Endometrial microvascular endothelial cells (primary cell): ENCODE measurements around the gene KLHL25. TPM values are rescaled to one million over a fixed set of nuclear protein-coding genes. Genes with fewer than 3 reads are reported as not detected.

Experiments used
- in situ Hi-C: cut with HindIII; loops from 2 replicates; pipeline ENCODE4 v1.10.0; 2017; ENCODE audit warnings: low sequenced_read_pairs, low pct_unique_long_range_greater_than_20kb; ENCODE audit errors: inconsistent ontology term
- total RNA-seq: library from RNA; depleted of rRNA; stranded (reverse); fragments of >200 nt; gene quantifications from one replicate; pipeline ENCODE4 v1.2.3, GENCODE V29; 2015; ENCODE audit errors: inconsistent ontology term

KLHL25 gene
- total RNA-seq, 1 donor from 2014 or later, result 5.2 TPM

DNA sequence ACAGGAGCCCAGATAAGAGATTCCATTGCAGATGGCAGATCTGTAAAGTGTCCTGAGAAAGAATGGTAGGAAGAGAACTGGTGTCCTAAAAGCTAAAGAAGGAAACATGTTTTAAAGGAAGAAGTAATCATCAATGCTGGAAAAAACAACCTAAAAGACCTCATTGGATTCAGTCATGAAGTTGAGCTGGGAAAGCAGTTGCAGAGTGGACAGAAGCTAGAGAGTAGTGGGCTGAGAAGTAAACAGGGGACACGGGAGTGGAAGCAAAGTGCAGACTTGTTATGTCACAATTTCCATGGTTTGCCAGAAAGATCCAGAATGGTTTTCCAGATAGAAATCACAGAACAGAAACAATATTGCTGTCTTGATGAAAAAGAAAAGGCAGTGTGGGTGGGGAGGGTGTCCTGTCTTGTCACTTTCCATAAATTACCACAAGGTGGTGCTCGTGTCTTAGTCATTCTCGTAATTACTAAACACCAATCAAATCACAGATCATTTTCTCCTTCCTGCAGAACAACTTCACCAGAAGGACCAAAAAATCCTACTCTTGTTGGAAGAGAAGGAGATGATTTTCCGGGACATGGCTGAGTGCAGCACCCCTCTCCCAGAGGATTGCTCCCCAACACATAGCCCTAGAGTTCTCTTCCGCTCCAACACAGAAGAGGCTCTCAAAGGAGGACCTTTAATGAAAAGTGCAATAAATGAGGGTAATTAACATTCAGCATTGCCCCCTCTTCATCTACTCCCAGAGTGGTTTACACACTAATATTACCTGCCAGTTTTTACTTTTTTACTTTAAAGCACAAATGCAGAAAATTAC lies 64.5 kb downstream of the KLHL25 start:
- in situ Hi-C loops, result no loop called here

DNA sequence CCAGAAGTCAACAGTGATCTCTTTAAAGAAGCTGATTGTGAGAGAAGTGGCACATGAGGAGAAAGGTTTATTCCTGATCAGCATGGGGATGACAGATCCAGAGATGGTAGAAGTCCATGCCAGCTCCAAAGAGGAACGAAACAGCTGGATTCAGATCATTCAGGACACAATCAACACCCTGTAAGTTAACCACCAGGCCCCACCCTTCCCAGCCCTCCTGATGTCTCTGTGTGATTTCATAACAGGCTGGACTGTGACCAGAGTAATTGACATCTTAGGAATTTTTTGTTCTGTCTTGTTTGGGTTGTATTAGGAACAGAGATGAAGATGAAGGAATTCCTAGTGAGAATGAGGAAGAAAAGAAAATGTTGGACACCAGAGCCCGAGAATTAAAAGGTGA lies 67.7 kb downstream of the KLHL25 start:
- in situ Hi-C loops, result no loop called here

DNA sequence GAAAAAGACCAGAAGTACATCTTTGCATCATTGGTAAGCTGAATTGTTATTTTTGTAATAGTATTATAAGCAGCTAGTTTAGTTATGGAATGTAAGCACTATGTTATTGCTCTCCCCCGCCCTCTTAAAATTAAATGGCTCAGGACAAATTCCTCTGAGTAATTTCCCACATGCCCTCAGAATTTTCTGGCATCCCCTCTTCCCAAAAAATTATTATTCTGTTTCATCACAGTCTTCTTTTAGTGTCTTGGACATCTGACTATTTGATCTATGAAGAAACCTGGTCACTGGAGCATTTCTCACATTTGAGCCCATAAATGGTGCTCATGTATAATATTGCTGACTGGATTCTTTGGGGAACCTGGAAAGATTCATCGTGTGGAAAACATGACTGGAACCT lies 68.3 kb downstream of the KLHL25 start:
- in situ Hi-C loops, result no loop called here

DNA sequence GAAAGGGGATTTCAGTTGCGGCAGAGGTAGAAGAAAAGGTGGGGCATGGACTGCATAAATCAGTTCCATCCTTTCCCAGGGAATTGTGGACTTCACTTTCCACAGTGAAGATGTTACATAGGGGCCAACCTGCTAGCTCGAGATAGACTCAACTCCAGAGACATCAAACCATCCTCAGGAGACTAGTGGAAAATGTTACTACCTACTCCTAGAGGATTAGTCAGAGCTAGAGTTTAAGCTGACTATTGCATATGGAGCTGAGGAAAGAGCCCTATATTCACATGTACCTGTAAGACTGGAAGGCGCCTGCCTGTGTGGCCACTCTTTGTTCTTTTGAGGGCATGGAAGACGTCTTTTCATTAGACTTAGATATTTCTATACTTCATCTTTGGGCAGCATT lies 69.2 kb downstream of the KLHL25 start:
- in situ Hi-C loops, result no loop called here

DNA sequence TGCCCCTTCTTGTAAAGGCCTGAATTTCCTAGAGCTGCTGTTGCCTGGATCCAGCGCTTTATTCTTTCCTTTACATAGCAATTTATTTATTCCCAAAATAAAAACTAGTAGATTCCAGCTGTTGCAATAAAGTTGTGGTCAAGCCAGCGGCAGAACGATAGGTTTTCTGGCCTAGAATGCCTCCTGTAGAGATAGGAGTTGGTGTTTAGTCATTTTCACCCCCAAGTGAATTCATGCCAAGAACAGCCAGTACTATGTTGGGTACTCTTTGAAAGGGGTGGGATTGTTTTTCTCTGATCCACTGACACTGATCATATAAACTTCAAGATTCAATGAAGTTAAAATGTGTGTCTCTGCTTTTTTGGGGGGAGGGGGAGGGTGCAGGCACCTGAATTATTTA lies 69.7 kb downstream of the KLHL25 start:
- in situ Hi-C loops, result no loop called here

DNA sequence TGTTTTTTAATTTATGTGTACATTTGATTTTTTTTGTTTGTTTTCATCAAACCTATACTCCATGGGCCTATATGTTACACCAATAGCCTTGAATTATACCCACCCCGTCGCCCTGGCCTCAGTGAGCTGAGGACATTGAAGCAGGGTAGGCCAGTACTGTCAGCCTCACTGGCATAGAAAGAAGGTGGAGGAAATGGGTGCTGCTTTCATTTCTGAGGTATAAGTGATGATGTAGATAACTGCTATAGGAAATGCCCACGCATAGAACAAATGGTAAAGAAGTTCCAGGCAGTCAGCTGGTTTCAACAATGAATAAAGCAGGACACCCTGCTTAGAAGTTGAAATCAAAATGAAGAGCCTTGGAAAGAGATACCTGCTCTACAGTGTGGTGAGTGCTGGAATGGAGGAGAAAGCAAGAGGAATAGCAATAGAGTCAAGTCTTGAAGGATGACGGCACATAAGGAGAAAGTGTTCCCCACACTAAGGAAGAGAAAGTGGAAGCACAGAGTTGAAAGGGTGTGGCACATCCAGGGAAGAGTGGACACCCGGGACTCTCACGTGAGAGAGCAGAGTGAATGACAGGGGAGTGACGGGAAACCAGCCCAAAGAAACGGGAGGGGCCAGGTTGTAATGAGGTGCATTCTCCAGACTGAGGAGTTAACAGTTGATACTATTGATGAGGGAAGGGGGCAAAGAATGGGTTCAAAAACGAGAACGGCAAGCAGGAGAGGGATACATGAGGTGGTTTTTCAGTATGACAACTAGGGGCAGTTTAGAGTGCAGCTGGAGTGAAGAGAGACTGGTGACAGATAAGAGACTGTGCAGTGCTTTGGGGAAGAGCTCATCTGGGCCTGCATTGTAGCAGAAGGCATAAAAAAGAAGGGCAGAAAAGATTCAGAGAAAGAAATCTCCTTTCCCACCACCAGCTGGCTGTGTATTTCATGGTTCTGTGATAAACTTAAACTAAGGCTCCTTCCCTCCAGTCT lies 70.5 kb downstream of the KLHL25 start:
- in situ Hi-C loops, result no loop called here

DNA sequence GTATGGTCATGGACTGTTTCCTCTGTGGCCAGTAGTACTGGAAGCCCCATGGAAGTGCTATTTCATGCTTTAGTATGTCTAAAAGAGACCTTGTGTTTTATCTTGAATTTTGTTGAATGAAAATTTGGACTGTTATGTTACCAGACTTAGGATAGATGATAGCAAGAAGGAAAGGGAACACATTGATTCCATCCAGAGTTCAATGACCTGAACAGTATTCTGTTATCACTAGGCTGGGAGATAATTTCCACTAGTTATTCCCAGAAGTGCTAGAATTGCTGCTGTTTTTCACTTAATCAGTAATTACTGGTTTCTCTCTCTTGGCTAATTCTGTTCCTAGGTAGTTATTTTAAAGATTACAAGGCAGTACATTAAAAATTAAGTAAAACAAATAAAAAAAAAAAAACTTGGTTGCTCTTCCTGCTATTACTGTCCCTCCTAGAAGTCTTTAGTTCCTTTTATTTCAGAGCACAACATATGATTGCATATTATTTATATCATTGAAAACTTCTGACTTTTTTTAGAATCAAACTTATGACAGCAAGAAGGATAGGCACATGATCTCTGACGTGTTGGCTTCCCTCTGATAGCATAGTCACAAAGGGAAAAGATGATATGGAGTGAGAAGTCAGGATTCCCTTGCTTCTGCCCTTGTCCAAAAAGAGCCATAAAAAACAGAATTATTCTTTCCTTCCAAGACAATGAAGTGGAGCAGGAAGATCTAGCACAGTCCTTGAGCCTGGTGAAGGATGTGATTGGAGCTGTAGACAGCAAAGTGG lies 72.2 kb downstream of the KLHL25 start:
- in situ Hi-C loops, result no loop called here

DNA sequence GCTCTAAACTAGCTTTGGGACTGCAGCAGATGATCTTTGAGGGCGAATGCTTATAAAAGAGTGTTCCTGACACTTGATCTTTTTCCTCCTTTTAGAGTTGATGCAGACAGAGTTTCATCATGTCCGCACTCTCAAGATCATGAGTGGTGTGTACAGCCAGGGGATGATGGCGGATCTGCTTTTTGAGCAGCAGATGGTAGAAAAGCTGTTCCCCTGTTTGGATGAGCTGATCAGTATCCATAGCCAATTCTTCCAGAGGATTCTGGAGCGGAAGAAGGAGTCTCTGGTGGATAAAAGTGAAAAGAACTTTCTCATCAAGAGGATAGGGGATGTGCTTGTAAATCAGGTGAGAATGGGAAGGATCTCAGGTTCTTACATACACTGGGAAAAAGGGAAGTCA lies 75.7 kb downstream of the KLHL25 start:
- in situ Hi-C loops, result no loop called here

DNA sequence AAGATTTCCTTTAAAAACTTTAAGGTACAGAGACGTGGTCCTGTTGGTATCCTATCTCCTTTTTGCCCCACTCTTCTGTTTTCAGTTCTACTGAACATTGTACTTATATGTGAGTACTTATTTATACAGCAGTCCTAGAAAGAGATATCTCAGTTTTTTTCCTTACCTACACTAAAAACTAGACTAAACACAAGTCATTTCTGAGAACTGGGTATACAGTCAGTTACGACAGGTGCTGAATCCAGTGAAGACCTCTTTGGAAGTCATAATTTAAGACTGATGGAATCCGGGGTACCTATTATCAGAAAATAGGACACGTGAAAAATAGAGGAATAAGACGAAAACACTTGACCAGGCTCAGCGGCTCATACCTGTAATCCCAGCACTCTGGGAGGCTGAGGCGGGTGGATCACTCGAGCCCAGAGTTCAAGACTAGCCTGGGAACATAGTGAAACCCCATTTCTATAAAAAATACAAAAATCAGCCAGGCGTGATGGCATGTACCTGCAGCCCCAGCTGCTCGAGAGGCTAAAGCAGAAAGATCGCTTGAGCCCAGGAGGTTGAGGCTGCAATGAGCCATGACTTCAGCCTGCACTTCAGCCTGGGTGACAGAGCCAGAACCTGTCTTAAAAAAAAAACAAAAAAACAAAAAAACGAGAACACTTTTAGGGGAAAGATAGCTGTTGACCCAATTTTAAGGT lies 76.3 kb downstream of the KLHL25 start:
- in situ Hi-C loops, result no loop called here

DNA sequence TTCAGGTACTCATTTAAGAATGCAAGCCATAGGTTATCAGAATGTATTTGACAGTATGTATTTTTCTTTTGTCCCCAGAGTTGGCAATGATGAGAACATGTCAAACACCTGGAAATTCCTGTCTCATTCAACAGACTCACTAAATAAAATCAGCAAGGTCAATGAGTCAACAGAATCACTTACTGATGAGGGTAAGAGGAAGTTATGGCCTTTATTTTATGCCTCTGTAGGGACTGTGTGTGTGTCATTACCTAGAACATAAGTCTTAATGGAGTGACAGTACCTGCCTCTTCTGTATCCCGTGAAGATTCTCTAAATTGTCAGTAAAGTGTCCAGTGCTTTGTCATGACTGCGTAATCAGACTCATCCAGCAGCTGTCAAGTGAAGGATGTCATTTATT lies 77.5 kb downstream of the KLHL25 start:
- in situ Hi-C loops, result no loop called here

DNA sequence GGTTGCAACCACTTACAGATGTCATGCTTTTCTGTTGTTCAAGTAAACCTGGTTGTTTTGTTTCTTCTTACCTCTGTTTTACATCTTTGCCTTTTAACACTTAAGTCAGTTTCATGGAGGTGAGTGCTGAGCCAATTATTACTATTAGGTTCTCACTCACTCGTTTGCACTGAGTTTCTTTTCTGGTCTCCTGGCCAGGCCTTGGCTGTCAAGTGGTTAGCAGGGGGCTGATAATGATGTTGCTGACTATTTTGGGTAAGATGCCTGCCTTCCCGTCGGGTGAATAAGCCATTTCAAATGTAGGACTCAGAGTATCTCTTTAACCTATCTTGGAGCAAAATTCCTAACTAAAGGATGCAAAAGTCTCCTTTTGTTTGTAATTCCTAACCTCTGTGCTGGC lies 78.5 kb downstream of the KLHL25 start:
- in situ Hi-C loops, result no loop called here

DNA sequence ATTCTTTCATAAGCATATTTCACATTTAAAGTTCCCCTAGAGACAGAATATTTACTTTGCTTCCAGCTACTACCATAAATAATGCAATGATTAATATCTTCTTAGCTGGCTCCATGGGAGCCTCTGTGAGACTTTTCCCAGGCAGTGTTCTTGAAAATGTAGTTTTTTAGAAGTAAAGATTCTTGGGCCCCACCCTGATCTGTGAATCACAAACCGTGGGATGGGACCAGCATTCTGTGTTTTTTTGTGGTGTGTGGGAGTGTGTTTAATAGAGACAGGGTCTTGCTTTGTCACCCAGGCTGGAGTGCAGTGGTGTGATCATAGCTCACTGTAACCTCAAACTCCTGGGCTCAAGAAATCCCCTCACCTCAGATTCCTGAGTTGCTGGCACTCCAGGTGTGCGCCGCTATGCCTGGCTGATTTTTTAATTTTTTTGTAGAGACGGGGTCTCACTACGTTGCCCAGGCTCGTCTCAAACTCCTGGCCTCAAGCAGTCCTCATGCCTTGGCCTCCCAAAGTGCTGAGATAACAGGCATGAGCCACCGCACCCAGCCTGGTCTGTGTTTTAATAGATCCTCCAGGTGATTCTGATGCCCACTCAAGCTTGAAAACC lies 83.0 kb downstream of the KLHL25 start:
- in situ Hi-C loops, result no loop called here

DNA sequence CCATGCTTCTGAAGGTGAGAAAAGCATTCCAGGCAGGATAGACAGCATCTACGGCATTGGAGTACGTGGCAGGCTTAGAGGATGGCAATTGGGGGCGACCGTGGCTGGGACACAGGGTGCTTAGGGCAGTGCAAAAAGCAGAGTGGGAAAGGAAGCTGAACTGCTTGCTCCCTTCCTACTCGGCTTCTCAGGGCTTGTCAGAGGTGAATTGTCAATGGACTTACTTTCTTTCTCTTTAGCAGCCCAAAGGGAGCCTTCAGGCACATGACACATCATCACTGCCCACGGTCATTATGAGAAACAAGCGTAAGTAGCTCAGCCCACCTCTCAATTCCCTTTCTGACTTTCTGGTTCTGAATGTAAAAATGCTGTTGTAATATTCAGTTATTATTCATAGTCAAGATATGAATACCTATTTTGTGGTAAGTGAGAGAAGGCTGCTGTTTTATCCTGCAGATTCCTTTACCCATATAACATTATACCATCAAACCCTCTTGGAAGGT lies 84.3 kb downstream of the KLHL25 start:
- in situ Hi-C loops, result no loop called here
